GM18499 (cell line): ENCODE measurements around the gene TUBA3E.
"Not testable (repeated sequence)": the region's sequence is repeated elsewhere in the genome, so short reads cannot be mapped to it uniquely, and the experiment has no call there.

ENCODE experiments used
- ATAC-seq: cut with Tn5 transposase; IDR thresholded peaks from one replicate; pipeline ENCODE4 v1.9.1; 2021; ENCODE audit warnings: moderate number of reproducible peaks; ENCODE audit not compliant: insufficient read depth, unreplicated experiment

The TUBA3E gene

GRCh38 chr2:130198343-130198742, at the start of gene TUBA3E:
Gene TUBA3E (minus strand): TSS chr2:130198439. CDS start chr2:130198360, 79 bp downstream.
- ATAC-seq = no peak

- ATAC-seq = no peak
Measured at GRCh38 chr2:130246430-130246829, 48.2 kb upstream of the TUBA3E start.

GRCh38 chr2:130245976-130246375, 47.7 kb upstream of the TUBA3E start:
- ATAC-seq = no peak

- no peak for ATAC-seq
Measured at GRCh38 chr2:130243359-130243758, 45.1 kb upstream of the TUBA3E start.

DNA sequence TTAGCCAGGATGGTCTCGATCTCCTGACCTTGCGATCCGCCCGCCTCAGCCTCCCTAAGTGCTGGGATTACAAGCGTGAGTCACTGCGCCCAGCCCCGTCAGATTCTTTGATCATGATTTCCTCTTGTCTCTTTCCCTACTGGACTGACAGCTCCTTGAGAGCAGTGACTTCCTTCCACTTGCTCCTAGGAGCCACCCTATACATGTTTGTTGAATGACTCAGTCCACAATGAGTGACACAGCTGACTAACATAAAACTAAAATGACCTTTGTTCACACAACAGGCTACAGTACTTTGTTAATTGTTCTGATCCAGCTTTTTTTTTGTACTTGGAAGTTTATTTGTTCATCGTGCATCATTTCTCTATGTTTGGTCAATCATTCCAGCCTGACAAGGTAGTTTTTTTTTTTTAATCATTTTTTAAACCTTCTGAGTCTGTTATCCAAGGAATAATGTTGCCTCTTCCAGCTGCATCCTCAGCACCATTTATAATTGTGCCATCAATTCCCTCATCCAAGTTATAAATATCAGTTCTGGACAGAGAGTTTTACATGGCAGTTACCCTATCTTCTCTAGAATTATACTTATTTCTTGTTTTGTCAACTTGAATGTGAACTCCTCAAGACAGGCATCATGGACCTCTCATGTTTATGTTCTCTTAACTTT, 42.9 kb upstream of the TUBA3E start:
- no peak for ATAC-seq

DNA sequence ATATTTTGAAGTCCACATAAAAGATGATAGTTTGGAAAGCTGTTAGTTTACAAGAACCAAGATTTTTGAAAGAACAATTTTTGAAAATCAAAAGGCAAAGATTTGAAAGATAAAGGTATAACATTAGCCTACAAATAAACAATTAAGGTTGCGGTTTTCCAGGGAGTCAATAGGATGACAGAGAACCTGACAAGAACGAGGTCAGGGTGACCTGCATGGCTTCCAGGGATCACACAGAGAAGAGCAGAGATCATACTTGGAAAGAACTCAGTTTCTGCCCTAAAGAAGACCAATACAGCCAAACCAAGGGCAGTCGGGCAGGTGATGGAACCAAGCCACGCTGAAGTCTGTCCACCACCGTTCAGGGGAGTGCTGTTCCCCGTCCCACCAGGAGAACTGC, 41.3 kb upstream of the TUBA3E start:
- ATAC-seq = not testable (repeated sequence)

DNA sequence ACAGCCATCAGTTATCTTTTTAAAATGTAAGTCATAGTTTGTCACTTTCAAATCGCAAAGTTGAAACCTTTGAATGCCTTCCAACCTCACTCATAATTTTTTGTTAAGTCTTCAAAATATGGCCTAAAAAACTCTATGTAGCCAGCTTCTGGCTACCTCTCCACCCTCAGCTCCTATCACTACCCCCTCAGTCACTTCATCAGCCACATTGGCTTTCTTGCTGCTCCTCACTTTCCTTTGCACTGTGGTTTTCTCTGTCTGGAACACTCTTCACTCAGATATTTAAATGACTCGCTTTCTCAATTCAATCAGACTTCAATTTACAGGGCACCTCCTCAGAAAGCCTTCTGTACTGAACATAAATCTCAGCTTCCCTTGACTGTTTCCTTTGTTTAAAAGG, 34.8 kb upstream of the TUBA3E start:
- not testable (repeated sequence) for ATAC-seq

DNA sequence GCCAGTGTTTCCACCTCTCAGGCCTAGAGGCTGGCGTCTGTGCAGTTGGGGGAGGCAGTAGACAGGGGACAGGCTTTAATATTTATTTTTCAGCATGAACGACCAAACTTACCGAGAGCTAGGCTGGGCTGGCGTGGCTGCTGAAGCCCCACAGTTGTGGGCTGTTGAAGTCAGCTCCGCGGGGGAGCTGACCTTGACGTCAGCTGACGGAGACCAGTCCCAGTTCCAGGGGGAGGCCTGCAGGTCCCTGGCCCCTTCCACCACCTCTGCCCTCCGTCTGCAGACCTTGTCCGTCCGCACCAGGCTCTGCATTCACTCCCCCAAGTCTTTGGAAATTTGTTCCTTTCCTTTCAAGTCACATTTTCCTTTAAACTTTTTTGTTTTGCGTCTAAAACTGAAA, 33.4 kb upstream of the TUBA3E start:
- no peak for ATAC-seq

- not testable (repeated sequence) for ATAC-seq
Measured at GRCh38 chr2:130230907-130231306, 32.7 kb upstream of the TUBA3E start.

DNA sequence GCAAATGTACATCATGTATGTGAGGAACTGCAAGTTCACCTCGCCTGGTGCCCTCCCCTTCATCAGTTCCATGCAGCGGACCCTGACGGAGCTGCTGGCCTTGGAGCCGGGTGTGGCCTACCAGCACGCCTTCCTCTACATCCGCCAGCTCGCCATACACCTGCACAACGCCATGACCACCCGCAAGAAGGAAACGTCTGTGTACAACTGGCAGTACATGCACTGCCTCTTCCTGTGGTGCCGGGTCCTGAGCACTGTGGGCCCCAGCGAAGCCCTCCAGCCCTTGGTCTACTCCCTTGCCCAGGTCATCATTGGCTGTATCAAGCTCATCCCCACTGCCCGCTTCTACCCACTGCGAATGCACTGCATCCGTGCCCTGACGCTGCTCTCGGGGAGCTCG, 32.1 kb upstream of the TUBA3E start:
- not testable (repeated sequence) for ATAC-seq

DNA sequence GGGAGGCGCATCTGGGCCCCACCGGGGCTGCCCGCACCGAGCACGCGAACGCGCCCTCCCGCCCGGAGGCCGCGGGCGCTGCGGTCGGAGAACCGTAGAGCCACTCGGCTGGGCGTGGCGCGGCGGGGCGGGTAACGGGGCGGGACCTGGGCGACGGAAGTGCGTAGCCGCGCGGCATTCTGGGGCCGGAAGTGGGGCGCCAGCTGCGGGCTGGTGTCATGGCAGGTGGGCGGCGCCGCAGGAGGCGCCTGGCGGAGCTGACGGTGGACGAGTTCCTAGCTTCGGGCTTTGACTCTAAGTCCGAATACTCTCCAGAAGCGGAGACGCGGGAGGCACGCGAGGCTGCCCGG, 30.9 kb upstream of the TUBA3E start:
- not testable (repeated sequence) for ATAC-seq

GRCh38 chr2:130228467-130229160, 30.4 kb upstream of the TUBA3E start:
- not testable (repeated sequence) for ATAC-seq

DNA sequence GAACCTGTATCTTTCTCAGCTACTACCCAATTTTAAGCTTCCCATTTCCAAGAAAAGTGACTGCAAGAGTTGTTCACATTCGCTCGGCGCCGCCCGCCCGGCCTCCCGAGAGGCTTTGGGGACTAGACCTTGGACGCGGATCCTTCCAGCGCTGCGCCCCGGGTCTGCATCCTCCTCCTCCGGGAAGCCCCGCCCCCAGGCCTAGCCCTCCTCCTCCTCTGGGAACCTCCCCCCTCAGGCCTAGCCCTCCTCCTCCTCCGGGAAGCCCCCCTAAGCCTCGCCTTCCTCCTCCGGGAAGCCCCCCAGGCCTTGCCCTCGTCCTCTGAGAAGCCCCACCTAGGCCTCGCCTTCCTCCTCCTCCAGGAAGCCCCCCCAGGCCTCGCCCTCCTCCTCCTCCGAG, 29.8 kb upstream of the TUBA3E start:
- ATAC-seq = not testable (repeated sequence)

DNA sequence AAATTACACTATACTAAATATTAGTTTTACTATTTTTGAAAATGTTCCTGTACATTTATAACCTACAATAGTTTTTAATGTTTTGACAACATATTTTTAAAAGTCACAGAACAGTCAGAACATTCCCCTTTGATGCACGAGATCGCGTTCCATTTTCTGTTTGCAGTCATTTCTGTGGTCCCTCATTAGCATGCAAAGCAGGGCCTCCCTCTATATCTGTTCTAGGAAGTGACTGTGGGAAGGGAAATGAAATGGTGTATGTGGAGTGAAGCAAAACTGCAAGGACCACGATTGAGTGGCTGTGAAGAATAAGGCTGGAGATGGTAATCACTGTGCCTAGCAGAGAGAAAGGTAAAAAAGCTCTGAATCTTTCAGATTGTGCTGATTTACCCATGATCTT, 24.3 kb upstream of the TUBA3E start:
- peak; percentile 91 for ATAC-seq

- not testable (repeated sequence) for ATAC-seq
Measured at GRCh38 chr2:130220505-130220904, 22.3 kb upstream of the TUBA3E start.

GRCh38 chr2:130219147-130219546, 20.9 kb upstream of the TUBA3E start:
- not testable (repeated sequence) for ATAC-seq

- not testable (repeated sequence) for ATAC-seq
Measured at GRCh38 chr2:130207051-130207450, 8.8 kb upstream of the TUBA3E start.

DNA sequence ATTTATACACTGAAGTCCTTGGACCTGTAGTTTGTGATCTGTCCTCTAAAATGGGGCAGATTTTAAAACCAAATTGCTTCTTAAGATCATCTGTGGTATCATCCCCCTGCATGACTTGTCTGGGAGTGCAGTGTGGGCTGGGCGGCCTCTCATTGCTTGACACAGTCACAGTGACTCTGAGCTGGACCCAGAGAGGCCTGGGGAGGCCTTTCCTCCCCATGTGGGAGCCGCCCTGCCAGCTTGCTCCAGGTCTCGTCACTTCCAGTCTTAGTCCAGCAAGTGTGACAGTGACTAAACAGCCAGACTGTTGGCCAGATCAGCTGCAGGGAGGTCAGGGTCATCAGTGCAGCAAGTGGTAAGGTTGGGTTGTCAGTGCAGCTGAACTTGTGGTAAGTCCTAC, 4.9 kb upstream of the TUBA3E start:
- ATAC-seq = not testable (repeated sequence)

DNA sequence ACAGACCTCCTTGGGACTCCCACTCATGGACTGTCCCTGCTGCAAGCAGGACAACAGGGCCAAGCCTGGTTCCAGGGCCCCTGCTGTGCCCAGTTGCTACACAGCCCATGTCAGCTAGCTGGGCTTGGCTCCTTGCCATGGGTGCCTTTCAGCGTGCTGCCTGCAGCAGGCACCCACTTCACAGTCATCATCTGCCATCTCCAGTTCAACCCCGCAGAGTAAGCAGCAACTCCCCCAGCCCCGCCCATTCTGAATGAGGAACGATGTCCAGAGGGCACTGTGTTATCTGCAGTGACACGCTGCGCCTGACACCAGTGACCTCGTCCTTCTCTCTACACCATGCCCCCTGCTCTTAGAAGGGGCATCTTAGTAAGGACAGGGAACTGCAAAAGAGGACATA, 4.3 kb upstream of the TUBA3E start:
- ATAC-seq = not testable (repeated sequence)

DNA sequence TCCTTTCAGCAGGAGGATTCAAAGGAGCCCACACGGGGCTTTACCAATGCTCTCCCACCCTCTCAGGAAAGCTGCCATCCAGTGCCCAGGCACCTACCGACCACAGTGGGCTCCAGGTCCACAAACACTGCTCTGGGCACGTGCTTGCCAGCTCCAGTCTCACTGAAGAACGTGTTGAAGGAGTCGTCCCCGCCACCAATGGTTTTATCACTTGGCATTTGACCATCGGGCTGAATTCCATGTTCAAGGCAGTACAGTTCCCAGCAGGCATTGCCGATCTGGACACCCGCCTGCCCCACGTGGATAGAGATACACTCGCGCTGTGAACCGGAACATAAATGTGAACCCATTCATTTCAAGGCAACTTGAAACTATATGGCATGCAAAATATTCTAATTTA, 2.2 kb downstream of the TUBA3E start:
- not testable (repeated sequence) for ATAC-seq

DNA sequence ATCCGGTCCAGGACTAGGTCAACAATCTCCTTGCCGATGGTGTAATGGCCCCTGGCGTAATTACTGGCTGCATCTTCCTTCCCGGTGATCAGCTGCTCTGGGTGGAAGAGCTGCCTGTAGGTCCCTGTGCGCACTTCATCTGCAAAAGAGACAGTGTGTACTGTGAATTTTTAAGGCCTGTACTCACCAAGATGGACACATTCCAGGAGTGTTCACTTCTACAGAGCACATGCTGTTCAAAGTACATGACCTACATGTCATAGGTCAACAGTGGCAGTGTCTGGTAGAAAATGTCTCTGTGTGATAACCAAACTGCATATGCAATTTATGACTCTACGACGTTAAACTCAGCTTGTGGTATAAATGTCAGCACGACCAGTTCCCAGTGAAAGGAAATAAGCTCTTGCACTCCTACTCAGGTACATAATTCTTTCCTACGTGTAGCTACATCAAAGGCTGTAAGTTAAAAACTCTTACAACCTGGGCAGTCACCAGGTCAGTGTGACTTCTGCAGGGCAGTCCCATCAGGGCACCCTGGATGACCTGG, 3.1 kb downstream of the TUBA3E start:
- ATAC-seq = not testable (repeated sequence)

DNA sequence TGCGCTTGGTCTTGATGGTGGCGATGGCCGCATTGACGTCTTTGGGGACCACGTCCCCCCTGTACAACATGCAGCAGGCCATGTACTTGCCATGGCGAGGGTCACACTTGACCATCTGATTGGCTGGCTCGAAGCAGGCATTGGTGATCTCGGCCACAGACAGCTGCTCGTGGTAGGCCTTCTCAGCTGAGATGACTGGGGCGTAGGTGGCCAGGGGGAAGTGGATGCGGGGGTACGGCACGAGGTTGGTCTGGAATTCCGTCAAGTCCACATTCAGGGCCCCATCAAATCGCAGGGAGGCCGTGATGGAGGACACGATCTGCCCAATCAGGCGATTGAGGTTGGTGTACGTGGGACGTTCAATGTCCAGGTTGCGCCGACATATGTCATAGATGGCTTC, 4.4 kb downstream of the TUBA3E start:
- ATAC-seq = not testable (repeated sequence)
